ENCODE data around the gene TFCP2L1. TPM values are rescaled to one million over a fixed set of nuclear protein-coding genes. Genes with fewer than 3 reads are reported as not detected.

The TFCP2L1 gene
- total RNA-seq, 1 donor from 2014 or later: 0.14 TPM

GRCh38 chr2:121236101-121236640 lies 48.8 kb downstream of the TFCP2L1 start:
- Histone ChIP-seq H3K4me1 (no peaks in the 10 kb centered on the region), H3K27ac (replicated peaks) (no peak overlapping the region), H3K4me3 (no peak overlapping the region), H3K27me3 (ENCODE audit: low read depth) (peaks cover 68% of the 10 kb centered on the region), H3K9me3 (replicated peaks) (no peaks in the 10 kb centered on the region), H3K36me3 (no peaks in the 10 kb centered on the region)
- intact Hi-C loops (cut with micrococcal nuclease): no loop called here
- no peak for DNase-seq
- TF ChIP-seq CTCF (IDR thresholded peaks at IDR 0.05; ENCODE audit: borderline replicate concordance): no peak

- Histone ChIP-seq H3K4me3 (no peak overlapping the region), H3K36me3 (no peaks in the 10 kb centered on the region), H3K9me3 (replicated peaks) (no peaks in the 10 kb centered on the region), H3K27me3 (ENCODE audit: low read depth) (peaks cover 70% of the 10 kb centered on the region), H3K27ac (replicated peaks) (no peak overlapping the region), H3K4me1 (no peaks in the 10 kb centered on the region)
- no peak for TF ChIP-seq CTCF (IDR thresholded peaks at IDR 0.05; ENCODE audit: borderline replicate concordance)
- intact Hi-C loops (cut with micrococcal nuclease): no loop called here
- DNase-seq: no peak
Measured at GRCh38 chr2:121235542-121235941, 49.5 kb downstream of the TFCP2L1 start.

GRCh38 chr2:121234791-121235190 lies 50.2 kb downstream of the TFCP2L1 start:
- no peak for DNase-seq
- H3K27me3 ChIP-seq (ENCODE audit: low read depth): peaks cover 70% of the 10 kb centered on the region
- H3K4me1 ChIP-seq: no peaks in the 10 kb centered on the region
- no peak overlapping the region for H3K4me3 ChIP-seq
- no peak for TF ChIP-seq CTCF (IDR thresholded peaks at IDR 0.05; ENCODE audit: borderline replicate concordance)
- no peaks in the 10 kb centered on the region for H3K9me3 ChIP-seq (replicated peaks)
- no peaks in the 10 kb centered on the region for H3K36me3 ChIP-seq
- no peak overlapping the region for H3K27ac ChIP-seq (replicated peaks)
- intact Hi-C loops (cut with micrococcal nuclease): no loop called here

GRCh38 chr2:121234144-121234543 lies 50.9 kb downstream of the TFCP2L1 start:
- Histone ChIP-seq H3K27ac (replicated peaks) (no peak overlapping the region), H3K36me3 (no peaks in the 10 kb centered on the region), H3K9me3 (replicated peaks) (no peaks in the 10 kb centered on the region), H3K4me3 (no peak overlapping the region), H3K4me1 (no peaks in the 10 kb centered on the region), H3K27me3 (ENCODE audit: low read depth) (peaks cover 67% of the 10 kb centered on the region)
- no peak for TF ChIP-seq CTCF (IDR thresholded peaks at IDR 0.05; ENCODE audit: borderline replicate concordance)
- intact Hi-C loops (cut with micrococcal nuclease): no loop called here
- DNase-seq: no peak

- no peak for TF ChIP-seq CTCF (IDR thresholded peaks at IDR 0.05; ENCODE audit: borderline replicate concordance)
- Histone ChIP-seq H3K27me3 (ENCODE audit: low read depth) (peaks cover 62% of the 10 kb centered on the region), H3K9me3 (replicated peaks) (no peaks in the 10 kb centered on the region), H3K27ac (replicated peaks) (no peak overlapping the region), H3K4me1 (no peaks in the 10 kb centered on the region), H3K4me3 (no peak overlapping the region), H3K36me3 (no peaks in the 10 kb centered on the region)
- DNase-seq: no peak
- intact Hi-C loops (cut with micrococcal nuclease): no loop called here
Measured at GRCh38 chr2:121233486-121234110, 51.4 kb downstream of the TFCP2L1 start.

Measured in left ventricle myocardium inferior (tissue), 1 donor.